Activated CD4-positive, CD25-positive, alpha-beta regulatory T cell treated with anti-CD3 and anti-CD28 coated beads, Interleukin-2, amount 50 U/mL, for 16 hours (primary cell): ENCODE measurements around the gene CDC42BPG.
A peak's percentile ranks its signal among the peaks of the same experiment; 100 is the strongest.

ENCODE experiments used
- DNase-seq: peaks from one replicate; pipeline ENCODE4 v3.0.0-alpha.2; 2020; ENCODE audit warnings: low read depth, low spot score

Gene CDC42BPG

GRCh38 chr11:64878494-64879243, 34.2 kb upstream of the CDC42BPG start, which contains the start of gene EHD1:
Gene EHD1, minus strand, starts transcription at chr11:64878621. Its CDS starts 157 bp downstream, at chr11:64878464.
- DNase-seq = peak; percentile 99

DNA sequence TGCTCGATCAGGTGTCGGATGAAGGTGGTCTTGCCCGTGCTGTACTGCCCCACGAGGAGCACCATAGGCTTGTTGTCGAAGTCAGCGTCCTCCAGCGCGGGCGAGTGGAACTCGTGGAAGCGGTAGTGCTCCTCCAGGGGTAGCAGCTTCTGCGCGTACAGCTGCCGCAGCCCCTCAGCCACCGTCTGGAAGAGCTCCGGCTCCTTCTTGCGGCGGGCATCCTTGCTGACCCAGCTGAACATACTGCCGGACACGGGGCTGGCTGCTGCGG, 33.7 kb upstream of the CDC42BPG start:
- no peak for DNase-seq

- no peak for DNase-seq
These were observed 33.2 kb upstream of the CDC42BPG start for GRCh38 chr11:64877390-64878222.

DNA sequence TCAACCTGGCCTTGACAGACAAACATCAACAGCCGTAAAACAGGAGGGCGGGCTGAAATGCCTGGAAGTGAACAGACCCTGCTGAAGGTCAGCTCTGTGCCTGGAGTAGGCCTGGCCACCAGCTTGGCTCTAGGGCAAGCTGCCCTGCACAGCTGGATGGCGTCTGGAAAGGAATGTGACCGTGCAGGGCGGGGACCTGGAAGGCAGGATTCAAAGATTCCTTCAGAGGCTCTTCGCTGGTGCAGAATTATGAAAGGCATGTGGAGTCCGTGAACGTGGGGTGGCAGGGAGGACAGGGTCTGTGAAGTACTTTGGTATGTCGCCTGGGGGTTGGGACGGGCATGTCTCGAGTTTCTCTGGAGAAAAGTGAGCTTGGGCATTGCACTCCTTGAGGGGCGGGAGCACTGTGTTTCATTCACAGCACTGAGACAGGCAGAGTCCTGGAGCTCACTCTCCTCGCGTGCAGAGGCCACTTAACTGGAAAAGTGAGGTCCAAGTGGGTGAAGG, 32.4 kb upstream of the CDC42BPG start:
- DNase-seq = no peak

- DNase-seq = no peak
These were observed 31.8 kb upstream of the CDC42BPG start for GRCh38 chr11:64876229-64876750.

DNA sequence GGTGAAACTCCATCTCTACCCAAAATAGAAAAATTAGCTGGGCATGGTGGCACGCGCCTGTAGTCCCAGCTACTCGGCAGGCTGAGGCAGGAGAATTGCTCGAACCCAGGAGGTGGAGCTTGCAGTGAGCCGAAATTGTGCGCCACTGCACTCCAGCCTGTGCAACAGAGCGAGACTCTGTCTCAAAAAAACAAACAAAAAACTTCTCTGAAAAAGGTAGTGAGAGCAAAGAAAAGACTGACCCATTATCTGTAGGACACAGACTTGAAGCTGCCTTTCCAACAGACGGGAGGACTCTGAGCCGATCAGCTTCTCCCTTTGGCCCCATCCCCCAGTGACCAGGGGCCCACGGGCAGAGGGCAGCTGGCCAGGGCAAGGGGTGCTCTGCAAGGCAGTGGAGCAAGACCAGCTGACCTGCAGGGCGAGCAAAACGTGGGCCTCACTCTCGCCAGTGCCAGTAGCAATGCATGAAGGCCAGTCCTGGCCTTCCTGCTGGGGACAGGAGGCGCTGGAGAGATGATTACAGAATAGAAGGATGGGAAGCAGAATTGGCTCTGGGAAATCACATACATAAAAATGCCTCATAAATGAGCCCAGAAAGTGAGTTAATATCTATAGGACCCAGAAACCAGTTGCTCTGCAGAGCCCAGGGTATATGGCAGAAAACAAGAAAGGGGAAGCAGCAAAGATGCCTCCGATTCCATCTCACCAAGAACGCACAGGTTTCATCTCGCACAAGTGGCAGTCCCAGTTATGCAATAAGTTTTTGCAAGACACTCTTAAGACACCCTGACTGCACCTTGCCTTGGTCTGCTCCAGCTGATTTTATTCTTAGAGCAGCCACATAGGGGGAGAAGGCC, 31.1 kb upstream of the CDC42BPG start:
- DNase-seq = no peak

GRCh38 chr11:64874308-64875240, 30.1 kb upstream of the CDC42BPG start:
- no peak for DNase-seq

- DNase-seq = no peak
These were observed 28.5 kb upstream of the CDC42BPG start for GRCh38 chr11:64872790-64873488.

GRCh38 chr11:64871492-64871891, 27.0 kb upstream of the CDC42BPG start:
- DNase-seq = no peak

- DNase-seq = no peak
These were observed 26.5 kb upstream of the CDC42BPG start for GRCh38 chr11:64870893-64871466.

- no peak for DNase-seq
These were observed 25.9 kb upstream of the CDC42BPG start for GRCh38 chr11:64870176-64870892.

GRCh38 chr11:64869571-64870175, 25.2 kb upstream of the CDC42BPG start:
- DNase-seq = no peak

DNA sequence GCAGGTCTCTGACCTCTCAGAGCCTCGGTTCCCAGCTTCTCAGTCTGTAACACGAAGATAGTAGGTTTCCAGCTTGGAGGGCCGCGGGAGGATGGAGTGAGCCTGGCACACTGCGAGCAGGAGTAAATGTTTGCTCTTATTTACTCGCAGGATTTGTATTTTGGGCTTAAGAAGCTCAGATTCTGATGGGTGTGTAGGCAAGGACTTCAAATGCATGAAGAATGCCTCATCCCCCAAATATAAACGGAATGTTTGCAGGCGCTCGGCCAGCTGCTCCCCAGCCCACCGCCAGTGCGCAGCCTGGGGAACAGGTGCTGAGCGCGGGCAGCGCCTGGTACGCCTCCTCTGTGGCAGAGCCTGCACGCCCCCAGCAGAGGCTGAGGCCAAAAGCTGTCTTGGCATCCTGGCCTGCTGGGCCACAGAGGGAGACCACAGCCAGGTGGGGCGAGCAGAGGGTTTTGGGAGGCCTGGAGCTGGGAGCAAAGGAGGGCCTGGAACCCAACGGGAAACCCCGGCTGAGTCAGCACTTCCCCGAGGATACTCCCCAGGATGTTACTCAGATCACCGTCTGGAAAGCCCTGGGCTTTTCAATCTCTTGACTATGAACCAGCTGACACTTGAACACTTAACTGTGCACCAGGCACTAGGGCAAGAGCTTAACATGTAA, 24.6 kb upstream of the CDC42BPG start:
- no peak for DNase-seq

DNA sequence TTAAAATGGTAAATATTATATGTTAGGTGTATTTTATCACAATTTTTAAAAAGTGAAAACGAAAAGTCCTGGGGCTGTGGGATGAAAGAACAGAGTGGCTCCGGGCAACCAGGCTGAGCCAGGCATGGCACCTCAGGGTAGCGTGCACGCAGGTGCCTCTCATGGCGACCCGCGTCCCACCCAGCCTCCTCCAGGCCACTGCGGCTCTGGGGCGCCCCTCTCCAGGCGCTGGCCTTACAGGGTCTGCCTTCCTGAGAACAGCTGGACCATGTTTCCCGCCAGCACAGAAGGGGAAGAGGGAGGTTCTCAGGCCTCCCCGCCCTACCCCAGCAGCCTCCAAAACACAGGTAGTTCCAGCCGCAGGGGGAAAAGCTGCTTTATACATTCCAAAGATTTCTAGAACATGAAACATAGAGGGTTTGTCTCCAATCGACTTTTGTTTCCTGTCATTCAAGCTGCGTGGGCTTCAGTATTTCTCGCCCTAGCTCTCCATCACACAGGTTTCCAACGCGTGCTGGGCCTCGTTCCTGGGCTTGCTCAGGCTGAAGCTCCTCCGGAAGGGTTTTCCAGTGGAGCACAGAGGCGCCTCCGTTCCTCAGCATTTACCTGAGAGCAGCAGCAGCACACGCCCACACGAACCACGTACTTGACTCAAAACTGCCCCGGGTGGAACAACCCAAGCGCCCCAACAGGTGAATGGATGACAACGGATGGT, 23.5 kb upstream of the CDC42BPG start:
- DNase-seq = no peak

- DNase-seq = no peak
These were observed 21.7 kb upstream of the CDC42BPG start for GRCh38 chr11:64866173-64866491.

- DNase-seq = no peak
These were observed 21.1 kb upstream of the CDC42BPG start for GRCh38 chr11:64865286-64866172.
